Activated T-helper 17 cell treated with anti-CD3 and anti-CD28 coated beads, Interleukin-2, amount 50 U/mL, for 72 hours (primary cell): ENCODE results near the gene TCEAL5. TPM values are rescaled to one million over a fixed set of nuclear protein-coding genes. Genes with fewer than 3 reads are reported as not detected.
A peak's percentile ranks its signal among the peaks of the same experiment; 100 is the strongest.
"Not testable (repeated sequence)": the region's sequence is repeated elsewhere in the genome, so short reads cannot be mapped to it uniquely, and the experiment has no call there.

ENCODE experiments used
- ATAC-seq: fragments of 150-1000 bp; cut with Tn5 transposase; replicated peaks from 2 replicates; pipeline ENCODE4 v1.10.0; 2021; ENCODE audit warnings: mild to moderate bottlenecking, moderate library complexity
- H3K27ac Mint-ChIP-seq: one replicate; pipeline ENCODE4 v1.8.0; 2022; ENCODE audit warnings: mixed read lengths
- H3K27me3 Mint-ChIP-seq: one replicate; pipeline ENCODE4 v1.8.0; 2022; ENCODE audit warnings: mixed read lengths
- H3K36me3 Mint-ChIP-seq: one replicate; pipeline ENCODE4 v1.8.0; 2022; ENCODE audit warnings: low read depth, mild to moderate bottlenecking, mixed read lengths
- H3K4me1 Mint-ChIP-seq: one replicate; pipeline ENCODE4 v1.8.0; 2022; ENCODE audit warnings: mixed read lengths
- H3K4me3 Mint-ChIP-seq: one replicate; pipeline ENCODE4 v1.8.0; 2022; ENCODE audit warnings: mild to moderate bottlenecking, mixed read lengths
- H3K9me3 Mint-ChIP-seq: one replicate; pipeline ENCODE4 v1.8.0; 2022; ENCODE audit warnings: mixed read lengths
- total RNA-seq, 2 donors: library from RNA; stranded (reverse); gene quantifications; one replicate each; pipeline ENCODE4 v1.2.3, GENCODE V29; 2022

Gene TCEAL5, protein sequence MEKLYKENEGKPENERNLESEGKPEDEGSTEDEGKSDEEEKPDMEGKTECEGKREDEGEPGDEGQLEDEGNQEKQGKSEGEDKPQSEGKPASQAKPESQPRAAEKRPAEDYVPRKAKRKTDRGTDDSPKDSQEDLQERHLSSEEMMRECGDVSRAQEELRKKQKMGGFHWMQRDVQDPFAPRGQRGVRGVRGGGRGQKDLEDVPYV
- not detected for total RNA-seq

DNA sequence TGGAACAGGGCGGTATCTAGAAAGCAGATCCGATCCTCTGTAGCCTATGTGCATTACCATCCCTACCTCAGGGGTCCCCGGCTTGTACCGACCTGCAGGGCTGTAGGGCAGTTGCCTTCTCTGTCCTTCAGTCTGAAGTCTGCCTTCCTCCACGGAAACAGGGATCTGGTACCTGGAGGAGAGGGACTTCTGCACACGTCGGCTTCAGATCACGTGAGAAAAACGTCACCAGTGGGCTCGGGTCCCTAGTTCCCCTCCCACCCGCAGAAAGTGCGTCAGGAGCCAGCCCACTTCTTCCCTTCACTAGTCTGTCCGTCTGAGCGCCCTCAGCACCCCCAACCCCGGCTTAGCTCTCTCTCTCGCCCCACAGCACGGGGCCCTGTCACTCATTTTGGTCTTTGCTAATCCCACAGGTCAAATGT is at the start of gene TCEAL5:
Gene TCEAL5, minus strand, starts transcription at position 170 of the 422 bp plus-strand sequence. CDS start 2,187 bp downstream, outside the sequence.
- ATAC-seq: no peak
- H3K4me3 Mint-ChIP-seq: peak within 1 kb of the TSS; percentile 39
- H3K27me3 Mint-ChIP-seq: peaks cover 35% of the 10 kb centered on the region

DNA sequence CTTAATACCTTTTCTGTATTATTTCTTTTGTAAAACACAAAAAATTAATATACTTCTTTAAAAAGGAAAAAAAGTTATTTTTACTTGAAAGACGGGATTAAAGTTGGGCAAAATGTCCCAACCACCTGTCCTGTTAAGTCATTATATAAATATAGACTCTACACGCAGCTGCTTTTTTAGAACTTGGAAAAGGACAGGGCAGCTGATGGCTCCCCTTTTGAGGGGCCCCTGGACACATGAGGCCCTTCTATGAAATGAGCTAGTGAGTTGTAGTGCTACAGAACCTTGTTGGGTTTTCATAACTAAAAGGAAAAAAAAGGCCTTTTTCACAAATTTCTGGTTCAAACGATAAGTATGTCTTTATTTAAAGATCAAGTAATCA is 34.8 kb upstream of the TCEAL5 start:
- Mint-ChIP-seq H3K9me3 (no peaks in the 10 kb centered on the region), H3K4me3 (peak overlapping the region; percentile 72), H3K27me3 (no peaks in the 10 kb centered on the region), H3K4me1 (no peaks in the 10 kb centered on the region), H3K27ac (no peak overlapping the region), H3K36me3 (no peaks in the 10 kb centered on the region)
- no peak for ATAC-seq

More for the DNA sequence above, at the start of gene TCEAL5:
- H3K36me3 Mint-ChIP-seq: no peaks in the 10 kb centered on the region
- H3K9me3 Mint-ChIP-seq: no peaks in the 10 kb centered on the region
- H3K4me1 Mint-ChIP-seq: no peaks in the 10 kb centered on the region
- no peak within 1 kb of the TSS for H3K27ac Mint-ChIP-seq

DNA sequence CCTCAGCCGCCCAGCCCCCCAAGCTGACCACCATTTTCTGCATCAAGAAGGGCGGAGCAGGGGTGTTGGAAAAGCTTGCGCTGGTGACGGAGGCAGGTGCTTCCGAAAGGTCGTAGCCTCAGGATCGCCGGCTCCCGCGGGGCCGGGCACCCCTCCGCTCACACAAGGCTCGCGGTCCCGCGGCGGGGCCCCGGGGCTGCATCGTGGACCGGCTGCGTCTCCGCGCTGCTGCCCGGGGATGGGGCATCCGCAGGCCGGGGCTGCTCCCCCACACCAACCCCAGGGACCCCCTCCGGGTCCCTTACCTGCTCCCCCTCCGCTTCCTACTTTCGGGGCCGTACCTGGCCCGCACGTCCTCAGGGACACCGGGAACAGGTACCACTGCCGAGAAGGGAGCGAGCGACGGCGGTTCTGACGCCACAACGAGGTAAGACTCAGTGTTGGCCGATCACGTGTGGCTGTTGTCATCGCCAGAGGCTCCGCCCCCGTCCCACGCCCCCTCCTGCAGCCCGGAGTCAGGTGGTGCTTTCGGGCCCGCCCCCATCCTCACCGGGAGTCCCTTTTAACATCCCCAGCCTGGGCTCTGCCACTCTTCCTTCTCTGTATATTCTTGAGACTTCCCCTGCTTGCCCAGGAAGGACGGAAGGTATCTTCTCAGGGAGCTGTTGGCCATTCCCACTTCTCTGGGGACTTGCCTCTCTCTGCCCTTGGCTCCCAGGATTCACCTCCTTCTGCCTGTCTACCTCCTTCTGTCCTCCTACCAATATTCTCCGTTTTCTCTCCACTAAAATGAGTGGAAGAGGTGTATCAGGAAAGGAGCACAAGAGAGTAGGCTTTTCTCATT is 34.2 kb upstream of the TCEAL5 start, which contains the start of gene BEX2:
Gene BEX2, minus strand, starts transcription at position 436 of the 844 bp plus-strand sequence. CDS start 1,014 bp downstream, outside the sequence.
- Mint-ChIP-seq H3K4me3 (peak within 1 kb of the TSS; percentile 72), H3K36me3 (no peaks in the 10 kb centered on the region), H3K27me3 (no peaks in the 10 kb centered on the region), H3K27ac (peak within 1 kb of the TSS; percentile 52), H3K4me1 (no peaks in the 10 kb centered on the region), H3K9me3 (no peaks in the 10 kb centered on the region)
- peak; percentile 100 for ATAC-seq

DNA sequence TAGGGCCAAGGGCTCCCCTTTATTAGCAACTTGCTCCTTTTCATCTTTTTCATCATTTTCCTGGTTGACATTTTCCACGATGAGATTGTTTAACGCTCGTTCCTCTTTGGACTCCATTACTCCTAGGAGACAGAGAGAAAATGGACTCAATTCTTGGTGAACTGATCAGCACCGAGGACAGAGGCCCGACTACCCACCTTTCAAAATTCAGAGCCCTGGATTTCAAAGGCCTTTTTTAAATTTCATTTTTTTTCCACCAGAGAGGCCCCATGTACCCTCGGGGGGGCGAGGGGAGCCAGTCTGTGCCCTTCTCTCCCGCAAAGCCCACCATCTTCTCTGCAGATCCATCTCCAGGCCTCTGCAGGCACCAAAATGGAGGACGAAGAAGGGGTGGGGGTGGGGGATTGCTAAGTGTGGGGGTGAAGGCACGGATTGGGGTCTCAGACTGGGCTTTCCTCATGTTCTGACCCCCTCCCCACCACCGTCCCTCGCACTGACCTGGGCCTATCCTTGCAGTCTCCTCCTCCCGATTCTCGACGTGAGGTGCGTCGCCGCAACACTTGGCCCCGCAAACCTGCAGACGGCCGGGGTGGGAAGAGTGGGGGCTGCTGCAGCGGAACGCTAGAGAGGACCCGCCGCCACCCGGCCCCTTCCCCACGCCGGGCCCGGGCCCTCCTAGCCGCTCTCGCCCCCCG is 33.5 kb upstream of the TCEAL5 start:
- peak; percentile 15 for ATAC-seq
- no peaks in the 10 kb centered on the region for H3K27me3 Mint-ChIP-seq
- peak overlapping the region; percentile 28 for H3K4me3 Mint-ChIP-seq
- H3K4me1 Mint-ChIP-seq: no peaks in the 10 kb centered on the region
- H3K36me3 Mint-ChIP-seq: no peaks in the 10 kb centered on the region
- no peaks in the 10 kb centered on the region for H3K9me3 Mint-ChIP-seq
- no peak overlapping the region for H3K27ac Mint-ChIP-seq

DNA sequence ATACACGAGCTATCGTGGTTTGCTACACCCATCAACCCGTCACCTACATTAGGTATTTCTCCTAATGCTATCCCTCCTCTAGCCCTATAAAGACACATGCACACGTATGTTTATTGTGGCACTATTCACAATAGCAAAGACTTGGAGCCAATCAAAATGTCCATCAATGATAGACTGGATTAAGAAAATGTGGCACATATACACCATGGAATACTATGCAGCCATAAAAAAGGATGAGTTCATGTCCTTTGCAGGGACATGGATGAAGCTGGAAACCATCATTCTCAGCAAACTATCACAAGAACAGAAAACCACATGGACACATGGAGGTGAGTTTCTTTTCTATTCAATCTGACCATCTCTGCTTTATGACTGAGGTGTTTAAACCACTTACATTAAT is 29.1 kb upstream of the TCEAL5 start:
- H3K27me3 Mint-ChIP-seq, H3K36me3 Mint-ChIP-seq, H3K9me3 Mint-ChIP-seq, H3K27ac Mint-ChIP-seq, ATAC-seq, H3K4me3 Mint-ChIP-seq, H3K4me1 Mint-ChIP-seq: not testable (repeated sequence)

DNA sequence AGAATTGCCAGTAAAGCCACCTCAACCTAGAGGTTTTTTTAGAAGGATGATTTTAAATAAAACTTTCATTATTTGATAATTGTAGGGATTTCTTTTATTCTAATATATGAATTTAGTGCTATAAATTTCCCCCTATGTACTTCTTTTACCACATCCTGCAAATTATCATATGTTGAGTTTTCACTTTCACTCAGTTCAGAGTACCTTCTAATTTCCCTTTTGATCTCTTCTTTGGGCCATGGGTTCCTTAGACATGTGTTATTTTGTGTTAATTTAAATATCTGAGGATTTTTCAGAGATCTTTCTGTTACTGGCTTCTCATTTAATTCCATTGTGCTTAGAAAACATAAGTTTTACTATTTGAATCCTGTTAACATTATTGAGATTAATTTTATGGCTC is 28.2 kb upstream of the TCEAL5 start:
- Mint-ChIP-seq H3K27me3 (no peaks in the 10 kb centered on the region), H3K36me3 (no peaks in the 10 kb centered on the region), H3K27ac (no peak overlapping the region), H3K4me1 (no peaks in the 10 kb centered on the region), H3K9me3 (no peaks in the 10 kb centered on the region), H3K4me3 (no peak overlapping the region)
- ATAC-seq: no peak

DNA sequence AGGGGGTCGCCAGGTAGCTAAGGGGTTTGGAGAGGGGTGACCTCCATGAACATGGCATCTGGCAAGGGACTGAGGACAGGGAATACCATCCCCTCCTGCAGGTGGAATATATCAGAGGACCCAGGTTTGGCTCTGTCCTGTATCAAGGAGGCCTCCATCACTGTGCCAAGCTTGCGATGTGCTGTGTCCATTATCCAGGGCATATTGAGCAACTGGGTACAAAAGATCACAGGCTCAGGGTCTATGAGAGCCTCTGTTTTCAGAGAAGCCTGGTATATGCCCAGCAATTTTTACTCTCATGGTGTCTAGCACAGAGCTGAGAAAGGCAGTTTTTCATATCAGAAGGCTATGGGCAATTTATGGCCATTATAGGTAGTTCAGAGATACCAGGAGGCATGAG is 16.6 kb upstream of the TCEAL5 start:
- H3K27ac Mint-ChIP-seq: no peak overlapping the region
- H3K4me3 Mint-ChIP-seq: no peak overlapping the region
- H3K36me3 Mint-ChIP-seq: no peaks in the 10 kb centered on the region
- no peaks in the 10 kb centered on the region for H3K9me3 Mint-ChIP-seq
- no peak for ATAC-seq
- H3K27me3 Mint-ChIP-seq: peaks cover 4% of the 10 kb centered on the region
- no peaks in the 10 kb centered on the region for H3K4me1 Mint-ChIP-seq

DNA sequence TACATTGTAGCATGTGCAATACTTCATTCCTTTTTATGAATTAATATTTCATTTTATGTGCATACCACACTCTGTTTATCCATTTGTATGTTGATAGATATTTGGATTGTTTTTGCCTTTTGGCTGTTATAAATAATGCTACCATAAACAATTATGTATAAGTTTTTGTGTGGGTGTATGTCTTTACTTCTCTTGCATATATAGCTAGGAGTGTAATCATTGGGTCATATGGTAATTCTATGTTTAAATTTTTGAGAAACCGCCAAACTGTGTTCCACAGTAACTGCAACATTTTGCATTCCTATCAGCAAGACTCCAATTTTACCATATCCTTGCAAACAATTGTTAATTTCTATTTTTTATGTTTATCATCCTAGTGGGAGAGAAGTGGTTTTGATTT is 3.1 kb upstream of the TCEAL5 start:
- Mint-ChIP-seq H3K36me3 (no peaks in the 10 kb centered on the region), H3K27me3 (peaks cover 29% of the 10 kb centered on the region), H3K27ac (no peak overlapping the region), H3K4me1 (no peaks in the 10 kb centered on the region), H3K4me3 (no peak overlapping the region), H3K9me3 (no peaks in the 10 kb centered on the region)
- ATAC-seq: no peak

DNA sequence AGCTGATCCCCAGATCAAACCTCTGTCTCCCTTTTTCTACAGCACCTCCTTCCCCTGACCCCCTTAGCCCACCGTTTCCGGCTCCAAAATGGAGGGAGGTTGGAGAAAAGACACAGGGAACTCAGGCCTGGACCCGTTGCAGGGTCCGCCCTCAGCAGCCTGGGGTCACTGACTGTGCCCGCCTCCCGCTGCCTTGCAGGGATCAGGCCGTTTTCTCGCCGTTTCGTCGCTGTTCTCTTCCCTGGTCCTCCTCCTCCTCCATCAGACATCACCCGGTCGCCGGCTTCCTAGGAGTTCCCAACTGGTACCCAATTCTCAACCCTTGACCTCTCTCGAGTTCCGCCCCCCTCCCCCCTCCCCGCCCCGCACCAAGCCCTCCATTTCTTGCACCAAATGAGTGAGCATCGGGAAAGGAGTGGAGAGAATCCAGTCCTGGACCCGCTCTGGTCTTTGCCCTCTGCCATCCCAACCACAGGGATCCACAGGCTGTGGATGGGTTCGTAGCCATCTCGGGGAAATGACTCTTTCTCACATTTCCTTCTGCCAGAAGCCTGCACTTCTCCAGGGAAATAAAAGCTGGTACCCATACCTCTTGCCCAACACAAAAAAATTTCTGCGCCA is 493 bp downstream of the TCEAL5 start:
- no peaks in the 10 kb centered on the region for H3K36me3 Mint-ChIP-seq
- H3K9me3 Mint-ChIP-seq: no peaks in the 10 kb centered on the region
- no peak overlapping the region for H3K27ac Mint-ChIP-seq
- ATAC-seq: no peak
- peak overlapping the region; percentile 39 for H3K4me3 Mint-ChIP-seq
- H3K27me3 Mint-ChIP-seq: peaks cover 38% of the 10 kb centered on the region
- no peaks in the 10 kb centered on the region for H3K4me1 Mint-ChIP-seq

DNA sequence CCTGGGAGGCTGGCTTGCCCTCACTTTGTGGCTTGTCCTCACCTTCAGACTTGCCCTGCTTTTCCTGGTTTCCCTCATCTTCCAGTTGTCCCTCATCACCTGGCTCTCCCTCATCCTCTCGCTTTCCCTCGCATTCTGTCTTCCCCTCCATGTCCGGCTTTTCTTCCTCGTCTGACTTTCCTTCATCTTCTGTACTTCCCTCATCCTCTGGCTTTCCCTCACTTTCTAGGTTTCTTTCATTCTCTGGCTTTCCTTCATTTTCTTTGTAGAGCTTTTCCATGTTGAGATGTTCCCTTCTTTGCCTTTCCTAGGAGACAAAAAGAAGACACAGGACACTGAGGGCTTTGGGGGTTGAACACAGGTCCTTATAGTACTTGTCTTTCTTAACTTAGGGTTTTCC is 2.3 kb downstream of the TCEAL5 start:
- Mint-ChIP-seq H3K36me3 (no peaks in the 10 kb centered on the region), H3K9me3 (no peaks in the 10 kb centered on the region), H3K27me3 (peaks cover 31% of the 10 kb centered on the region), H3K4me1 (no peaks in the 10 kb centered on the region), H3K27ac (no peak overlapping the region), H3K4me3 (no peak overlapping the region)
- no peak for ATAC-seq

DNA sequence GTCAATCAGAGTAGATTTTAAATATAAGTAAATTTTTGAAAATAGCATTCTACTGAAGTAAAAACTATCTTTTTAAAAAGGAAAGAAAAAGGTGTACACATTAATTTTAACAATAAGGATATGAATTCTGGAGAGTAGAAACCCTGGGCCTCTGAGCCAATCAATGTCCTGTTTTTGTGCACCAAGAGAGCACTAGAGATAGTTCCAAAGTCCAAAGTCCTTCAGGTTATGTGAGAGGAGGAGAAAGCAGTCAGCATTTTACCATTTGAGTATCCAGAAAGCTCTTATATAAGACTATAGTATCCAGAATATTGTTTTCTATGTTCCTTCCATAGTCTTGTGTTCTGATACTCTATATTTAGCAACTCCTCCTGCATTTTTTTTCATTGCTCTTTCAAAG is 18.3 kb downstream of the TCEAL5 start:
- no peak overlapping the region for H3K27ac Mint-ChIP-seq
- peaks cover 4% of the 10 kb centered on the region for H3K4me1 Mint-ChIP-seq
- peaks cover 17% of the 10 kb centered on the region for H3K36me3 Mint-ChIP-seq
- no peak overlapping the region for H3K4me3 Mint-ChIP-seq
- H3K9me3 Mint-ChIP-seq: no peaks in the 10 kb centered on the region
- peaks cover 4% of the 10 kb centered on the region for H3K27me3 Mint-ChIP-seq
- ATAC-seq: no peak

DNA sequence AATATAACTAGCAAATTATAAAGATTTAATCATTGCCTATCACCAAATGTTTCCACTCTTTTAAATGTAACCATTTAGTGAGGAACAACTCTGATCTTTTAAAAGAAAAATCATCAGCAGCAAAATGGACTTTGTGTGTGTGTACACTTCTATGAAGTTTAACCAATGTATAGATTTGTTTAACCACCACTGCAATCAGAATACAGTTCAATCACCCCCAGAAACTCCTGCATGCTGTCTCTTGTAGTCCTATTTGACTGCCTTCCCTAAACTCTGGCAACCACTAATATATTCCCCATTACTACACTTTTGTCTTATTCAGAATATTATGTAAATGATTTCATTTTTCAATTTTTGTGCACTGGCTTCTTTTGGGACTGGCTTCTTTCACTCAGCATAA is 19.9 kb downstream of the TCEAL5 start:
- Mint-ChIP-seq H3K4me1 (peaks cover 4% of the 10 kb centered on the region), H3K36me3 (peaks cover 23% of the 10 kb centered on the region), H3K9me3 (no peaks in the 10 kb centered on the region), H3K4me3 (no peak overlapping the region), H3K27ac (no peak overlapping the region), H3K27me3 (no peaks in the 10 kb centered on the region)
- no peak for ATAC-seq

DNA sequence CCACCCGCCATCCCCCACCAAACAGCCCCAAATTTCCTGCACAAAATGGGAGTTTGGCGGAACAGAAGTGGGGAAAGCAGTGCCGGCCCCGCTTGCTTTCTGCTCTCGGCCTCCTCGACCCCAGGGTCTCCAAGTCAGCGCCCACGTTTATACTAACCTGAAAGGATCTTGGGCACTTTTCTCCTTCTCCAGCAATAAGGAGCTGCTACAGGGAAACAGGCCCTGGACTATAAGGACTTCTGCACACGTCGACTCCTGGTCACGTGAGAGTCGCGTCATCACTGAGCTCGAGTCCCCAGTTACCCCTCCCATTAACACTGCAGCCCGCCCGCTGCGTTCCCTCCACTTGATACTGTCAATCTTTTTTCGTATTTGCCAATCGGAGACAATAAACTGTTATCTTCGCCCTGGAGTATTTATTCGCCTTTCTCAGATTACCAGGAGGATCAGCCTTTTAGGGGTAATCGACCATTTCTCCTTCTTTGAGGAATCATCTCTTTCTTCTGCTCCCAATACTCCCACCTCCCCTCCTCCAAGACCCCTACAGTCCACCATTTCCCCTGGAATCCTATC is 21.5 kb downstream of the TCEAL5 start, which contains the start of gene TCEAL8:
Gene TCEAL8, minus strand, starts transcription at position 235 of the 573 bp plus-strand sequence. CDS start 1,176 bp downstream, outside the sequence.
- Mint-ChIP-seq H3K9me3 (no peaks in the 10 kb centered on the region), H3K4me3 (peak within 1 kb of the TSS; percentile 97), H3K4me1 (peaks cover 4% of the 10 kb centered on the region), H3K27me3 (no peaks in the 10 kb centered on the region), H3K36me3 (peaks cover 23% of the 10 kb centered on the region), H3K27ac (peak within 1 kb of the TSS; percentile 97)
- ATAC-seq: peak; percentile 94
